Stimulated activated naive B cell treated with anti-CD40 and anti-IgM and Interleukin-4, amounts not matched to agents 10 μg/mL and 1 μg/mL and 100 μg/mL, for 72 hours (primary cell): ENCODE results near the gene PITPNC1.
"Not testable (repeated sequence)": the region's sequence is repeated elsewhere in the genome, so short reads cannot be mapped to it uniquely, and the experiment has no call there.

ENCODE experiments used
- ATAC-seq, 2 donors: fragments of 150-1000 bp; cut with Tn5 transposase; replicated peaks; 2 replicates each; pipeline ENCODE4 v1.10.0; 2021; ENCODE audit warnings: moderate library complexity in 1 of 2
- DNase-seq: peaks from one replicate; pipeline ENCODE4 v3.0.0; 2021
- H3K27ac Mint-ChIP-seq: one replicate; pipeline ENCODE4 v1.8.0; 2022; ENCODE audit warnings: mild to moderate bottlenecking, mixed read lengths
- H3K27me3 Mint-ChIP-seq, 2 donors: one replicate each; pipeline ENCODE4 v1.8.0; 2022; ENCODE audit warnings: mixed read lengths in 2 of 2
- H3K36me3 Mint-ChIP-seq, 2 donors: one replicate each; pipeline ENCODE4 v1.8.0; 2022; ENCODE audit warnings: mixed read lengths in 2 of 2, mild to moderate bottlenecking in 1 of 2
- H3K4me1 Mint-ChIP-seq, 2 donors: one replicate each; pipeline ENCODE4 v1.8.0; 2022; ENCODE audit warnings: mixed read lengths in 2 of 2, mild to moderate bottlenecking in 1 of 2
- H3K4me3 Mint-ChIP-seq, 2 donors: one replicate each; pipeline ENCODE4 v1.8.0; 2022; ENCODE audit warnings: mild to moderate bottlenecking in 2 of 2, mixed read lengths in 2 of 2, moderate library complexity in 1 of 2
- H3K9me3 Mint-ChIP-seq, 2 donors: one replicate each; pipeline ENCODE4 v1.8.0; 2022; ENCODE audit warnings: mixed read lengths in 2 of 2, mild to moderate bottlenecking in 1 of 2

The PITPNC1 gene

DNA sequence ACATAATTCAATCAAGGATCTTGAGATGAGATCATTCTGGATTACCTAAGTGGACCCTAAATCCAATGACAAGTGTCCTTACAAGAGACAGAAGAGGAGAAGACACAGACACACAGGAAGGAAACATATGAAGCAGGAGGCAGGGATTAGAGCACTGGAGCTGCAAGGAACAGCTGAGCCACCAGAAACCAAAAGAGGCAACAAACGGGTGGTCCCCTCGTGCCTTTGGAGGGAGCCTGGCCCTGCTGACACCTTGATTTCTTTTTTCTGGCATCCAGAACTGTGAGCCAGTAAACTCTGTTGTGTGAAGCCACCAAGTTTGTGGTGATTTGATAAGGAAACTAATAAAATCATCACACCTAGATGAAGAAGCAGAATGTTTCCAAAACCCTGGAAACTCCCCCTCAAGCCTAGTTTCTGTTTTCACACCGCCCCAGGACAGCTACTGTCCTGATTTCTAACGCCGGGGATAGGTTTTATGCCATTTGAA, 115.2 kb downstream of the PITPNC1 start:
- Mint-ChIP-seq H3K9me3 (peaks cover 0 to 2% of the 10 kb centered on the region in 2 donors), H3K4me1 (peaks cover 4 to 12% of the 10 kb centered on the region in 2 donors), H3K36me3 (peaks cover 0 to 4% of the 10 kb centered on the region in 2 donors), H3K27me3 (no peaks in the 10 kb centered on the region), H3K27ac (no peak overlapping the region), H3K4me3 (no peak overlapping the region)
- no peak for DNase-seq
- ATAC-seq = no peak

DNA sequence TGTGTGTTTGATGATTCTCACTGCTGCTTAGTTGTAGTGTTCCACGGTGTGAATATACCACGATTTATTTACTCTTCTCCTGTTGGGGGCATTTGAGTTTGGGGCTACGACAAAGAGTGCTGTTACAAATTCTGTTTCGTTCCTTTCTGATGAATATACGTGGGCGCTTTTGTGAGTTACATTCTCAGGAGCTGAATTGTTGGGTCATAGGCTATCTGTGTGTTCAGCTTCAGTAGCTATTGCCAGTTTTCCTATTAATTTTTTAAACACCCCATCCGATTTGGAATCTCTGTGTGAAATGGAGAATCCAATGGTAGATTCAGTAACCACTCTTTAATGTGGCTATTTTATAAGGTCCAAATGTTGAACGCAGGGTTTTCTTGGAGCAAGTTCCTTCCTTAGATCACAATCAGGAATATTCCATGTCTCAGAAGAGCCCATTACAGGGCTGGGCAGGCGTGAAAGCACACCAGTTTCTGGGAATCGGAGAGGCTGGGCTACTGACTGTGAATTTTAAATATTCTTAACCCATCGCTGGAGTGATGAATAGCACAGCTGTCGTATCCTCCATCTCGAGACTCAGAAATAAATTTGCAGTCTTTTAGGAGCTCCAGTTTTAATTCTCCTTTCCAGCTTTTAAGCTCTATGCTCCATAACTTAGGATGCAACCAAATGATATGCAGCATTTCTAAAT, 115.9 kb downstream of the PITPNC1 start:
- H3K9me3 Mint-ChIP-seq = peaks cover 0 to 2% of the 10 kb centered on the region in 2 donors
- no peaks in the 10 kb centered on the region for H3K27me3 Mint-ChIP-seq
- ATAC-seq (no peak), DNase-seq (no peak)
- H3K4me1 Mint-ChIP-seq = peaks cover 4 to 12% of the 10 kb centered on the region in 2 donors
- H3K4me3 Mint-ChIP-seq = no peak overlapping the region
- peaks cover 0 to 4% of the 10 kb centered on the region in 2 donors for H3K36me3 Mint-ChIP-seq
- H3K27ac Mint-ChIP-seq = no peak overlapping the region

DNA sequence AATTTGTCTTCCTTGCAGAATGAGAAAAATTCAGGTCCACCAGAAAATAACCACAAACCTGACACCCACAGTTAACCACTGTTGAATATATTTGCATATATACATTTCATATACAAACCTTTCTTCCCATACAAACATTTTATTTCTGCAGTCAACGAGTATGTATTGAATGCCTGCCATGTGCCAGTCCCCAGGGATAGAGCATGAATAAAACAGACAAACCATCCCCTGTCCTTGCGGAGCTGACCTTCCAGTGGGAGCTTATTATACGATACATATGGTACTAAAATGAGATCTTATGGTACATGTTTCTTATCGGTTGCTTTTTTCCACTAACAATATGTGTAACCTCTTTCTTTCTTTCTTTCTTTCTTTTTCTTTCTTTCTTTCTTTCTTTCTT, 116.7 kb downstream of the PITPNC1 start:
- DNase-seq (no peak), ATAC-seq (no peak)
- no peaks in the 10 kb centered on the region for H3K27me3 Mint-ChIP-seq
- H3K4me1 Mint-ChIP-seq = peaks cover 2 to 12% of the 10 kb centered on the region in 2 donors
- H3K4me3 Mint-ChIP-seq = no peak overlapping the region
- H3K27ac Mint-ChIP-seq = no peak overlapping the region
- peaks cover 0 to 2% of the 10 kb centered on the region in 2 donors for H3K9me3 Mint-ChIP-seq
- H3K36me3 Mint-ChIP-seq = peaks cover 0 to 4% of the 10 kb centered on the region in 2 donors

DNA sequence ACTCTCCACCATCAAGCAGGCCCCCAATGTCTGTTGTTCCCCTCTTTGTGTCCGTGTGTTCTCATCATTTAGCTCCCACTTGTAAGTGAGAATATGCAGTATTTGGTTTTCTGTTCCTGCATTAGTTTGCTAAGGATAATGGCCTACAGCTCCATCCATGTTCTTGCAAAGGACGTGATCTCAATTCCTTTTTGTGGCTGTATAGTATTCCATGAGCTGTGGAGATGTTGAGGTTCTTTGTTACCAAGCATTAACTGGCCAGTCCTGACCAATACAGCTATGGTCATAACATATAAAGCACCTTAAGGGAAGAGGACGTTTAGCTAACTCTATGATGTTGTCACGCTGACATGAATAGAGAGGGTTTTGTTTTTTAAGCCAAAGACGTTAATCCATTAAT, 118.5 kb downstream of the PITPNC1 start:
- H3K27ac Mint-ChIP-seq, DNase-seq, ATAC-seq, H3K9me3 Mint-ChIP-seq, H3K4me3 Mint-ChIP-seq, H3K36me3 Mint-ChIP-seq, H3K27me3 Mint-ChIP-seq, H3K4me1 Mint-ChIP-seq: not testable (repeated sequence)

DNA sequence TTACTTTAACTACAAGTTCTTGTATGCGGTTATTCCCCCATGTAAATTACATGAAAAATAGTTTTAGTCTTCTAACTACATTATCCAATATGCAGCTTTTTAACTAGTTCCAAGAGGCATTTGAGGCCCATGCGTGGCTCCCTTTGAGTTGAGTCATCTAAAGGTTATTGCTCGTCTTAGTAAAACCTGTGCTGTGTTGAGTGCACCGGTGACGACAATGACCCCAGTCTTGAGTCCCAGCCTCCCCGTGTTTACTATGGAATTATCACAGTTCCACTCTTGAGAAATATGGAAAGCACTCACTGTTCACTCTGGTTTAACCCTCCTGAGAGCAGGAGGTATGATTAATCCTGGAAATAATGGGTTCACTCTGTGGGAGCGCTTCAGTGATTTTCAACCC, 119.2 kb downstream of the PITPNC1 start:
- Mint-ChIP-seq H3K4me3 (no peak overlapping the region), H3K27ac (no peak overlapping the region), H3K27me3 (no peaks in the 10 kb centered on the region), H3K4me1 (peaks cover 2 to 4% of the 10 kb centered on the region in 2 donors), H3K9me3 (peaks cover 0 to 2% of the 10 kb centered on the region in 2 donors), H3K36me3 (no peaks in the 10 kb centered on the region)
- ATAC-seq (no peak), DNase-seq (no peak)

DNA sequence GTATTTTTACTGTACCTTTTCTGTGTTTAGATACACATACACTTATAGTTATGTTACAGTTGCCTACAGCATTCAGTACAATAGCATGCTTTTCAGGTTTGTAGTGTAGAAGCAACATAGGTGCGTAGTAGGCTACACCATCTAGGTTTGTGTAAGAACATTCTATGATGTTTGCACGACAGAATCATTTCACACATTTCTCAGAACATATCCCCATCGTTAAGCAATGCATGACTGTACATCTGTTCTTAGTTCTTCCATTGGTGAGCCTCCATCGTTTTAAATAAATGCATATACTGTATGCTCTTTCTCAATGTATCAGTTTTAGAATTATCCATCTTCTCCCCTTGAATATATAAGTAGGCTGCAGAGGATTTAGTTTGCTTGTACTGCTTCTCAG, 122.6 kb downstream of the PITPNC1 start:
- DNase-seq = no peak
- Mint-ChIP-seq H3K4me1 (no peaks in the 10 kb centered on the region), H3K4me3 (no peak overlapping the region), H3K27ac (no peak overlapping the region), H3K36me3 (no peaks in the 10 kb centered on the region), H3K9me3 (peaks cover 0 to 5% of the 10 kb centered on the region in 2 donors), H3K27me3 (no peaks in the 10 kb centered on the region)
- no peak for ATAC-seq

DNA sequence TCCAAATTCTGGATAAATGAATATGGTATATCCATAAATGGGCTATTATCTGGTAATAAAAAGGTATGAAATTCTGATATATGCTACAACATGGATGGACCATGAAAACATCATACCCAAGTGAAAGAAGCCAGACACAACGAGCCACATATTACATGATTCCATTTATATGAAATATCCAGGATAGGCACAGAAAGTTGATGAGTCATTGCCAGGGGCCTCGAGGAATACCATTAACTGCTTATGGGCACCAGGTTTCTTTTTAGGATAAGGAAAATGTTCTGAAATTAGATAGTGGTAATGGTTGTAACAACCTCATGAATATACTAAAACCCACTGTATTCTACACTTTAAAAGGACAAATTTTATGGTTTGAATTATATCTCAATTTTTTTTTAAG, 123.2 kb downstream of the PITPNC1 start:
- Mint-ChIP-seq H3K4me3 (no peak overlapping the region), H3K27me3 (no peaks in the 10 kb centered on the region), H3K27ac (no peak overlapping the region), H3K4me1 (no peaks in the 10 kb centered on the region), H3K9me3 (peaks cover 0 to 5% of the 10 kb centered on the region in 2 donors), H3K36me3 (no peaks in the 10 kb centered on the region)
- DNase-seq = no peak
- ATAC-seq = no peak

DNA sequence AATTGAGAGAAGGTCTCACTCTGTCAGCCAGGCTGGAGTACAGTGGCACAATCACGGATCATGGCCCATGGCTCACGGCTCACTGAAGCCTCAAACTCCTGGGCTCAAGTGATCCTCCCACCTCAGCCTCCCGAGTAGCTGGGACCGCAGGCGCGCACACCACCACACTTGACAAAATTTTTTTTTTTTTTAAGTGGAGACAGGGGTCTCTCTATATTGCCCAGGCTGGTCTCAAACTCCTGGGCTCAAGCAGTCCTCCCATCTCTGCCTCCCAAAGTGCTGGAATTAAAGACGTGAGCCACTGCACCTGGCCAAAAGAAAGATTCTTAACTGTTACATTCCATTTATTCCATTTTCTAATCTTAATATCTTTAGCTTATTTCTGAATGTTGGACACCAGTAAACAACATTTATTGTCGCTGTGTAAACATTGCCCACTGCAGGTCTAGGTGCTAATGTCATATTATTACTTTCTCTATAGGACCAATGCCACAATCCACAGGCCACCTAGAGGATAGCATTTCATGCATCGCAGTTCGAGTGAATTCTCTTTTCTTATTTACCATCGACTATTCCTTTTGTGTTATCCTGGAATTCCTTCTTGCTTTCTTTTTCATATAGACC, 123.7 kb downstream of the PITPNC1 start:
- peaks cover 0 to 3% of the 10 kb centered on the region in 2 donors for H3K9me3 Mint-ChIP-seq
- DNase-seq = no peak
- no peak overlapping the region for H3K27ac Mint-ChIP-seq
- no peaks in the 10 kb centered on the region for H3K4me1 Mint-ChIP-seq
- H3K4me3 Mint-ChIP-seq = no peak overlapping the region
- no peaks in the 10 kb centered on the region for H3K27me3 Mint-ChIP-seq
- H3K36me3 Mint-ChIP-seq = peaks cover 0 to under 1% of the 10 kb centered on the region in 2 donors
- no peak for ATAC-seq

DNA sequence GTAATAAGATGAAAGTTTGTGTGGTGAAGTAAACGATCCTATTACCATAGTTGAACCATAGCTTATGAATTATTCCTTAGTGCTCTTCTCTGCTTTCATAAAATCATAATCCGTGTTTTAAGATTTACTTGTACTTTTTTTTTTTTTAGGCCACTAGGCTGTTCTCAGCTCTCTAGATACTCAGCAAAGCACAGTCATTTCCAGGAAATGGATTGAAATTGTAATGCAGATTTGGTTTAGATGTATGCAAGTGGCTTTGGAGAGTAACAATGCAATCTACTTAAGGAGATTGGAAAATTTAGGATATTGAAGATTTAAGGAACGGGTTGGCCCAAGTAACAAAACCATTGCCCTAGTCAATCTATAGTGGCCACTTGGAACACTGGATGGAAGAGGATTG, 125.1 kb downstream of the PITPNC1 start:
- ATAC-seq (no peak), DNase-seq (no peak)
- Mint-ChIP-seq H3K4me1 (peaks cover 0 to 3% of the 10 kb centered on the region in 2 donors), H3K27me3 (no peaks in the 10 kb centered on the region), H3K27ac (no peak overlapping the region), H3K4me3 (no peak overlapping the region), H3K36me3 (peaks cover 4 to 5% of the 10 kb centered on the region in 2 donors), H3K9me3 (peaks cover 3 to 6% of the 10 kb centered on the region in 2 donors)

DNA sequence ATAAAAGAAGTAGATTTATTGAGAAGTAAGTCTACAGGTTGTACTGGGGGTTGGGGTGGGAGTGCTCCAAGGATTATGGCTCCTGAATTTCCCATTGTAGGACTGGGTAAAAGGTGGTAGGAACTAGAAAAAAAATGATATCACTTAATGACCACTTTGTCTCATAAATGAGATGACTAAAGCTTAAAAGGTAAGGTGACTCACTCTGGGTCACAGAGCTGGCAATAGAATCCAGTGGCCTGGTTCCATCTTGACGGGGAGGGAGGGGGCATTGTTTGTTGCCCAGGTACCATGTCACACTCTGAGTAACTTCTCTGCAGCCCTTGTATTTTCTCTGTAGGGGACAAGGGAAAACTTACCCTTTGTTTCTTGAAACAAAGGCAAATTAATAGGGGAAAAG, 126.1 kb downstream of the PITPNC1 start:
- peaks cover 0 to 3% of the 10 kb centered on the region in 2 donors for H3K4me1 Mint-ChIP-seq
- no peak overlapping the region for H3K4me3 Mint-ChIP-seq
- no peak for DNase-seq
- no peaks in the 10 kb centered on the region for H3K27me3 Mint-ChIP-seq
- ATAC-seq = no peak
- peaks cover 8 to 10% of the 10 kb centered on the region in 2 donors for H3K36me3 Mint-ChIP-seq
- H3K9me3 Mint-ChIP-seq = peaks cover 10% of the 10 kb centered on the region in 2 donors
- H3K27ac Mint-ChIP-seq = no peak overlapping the region

DNA sequence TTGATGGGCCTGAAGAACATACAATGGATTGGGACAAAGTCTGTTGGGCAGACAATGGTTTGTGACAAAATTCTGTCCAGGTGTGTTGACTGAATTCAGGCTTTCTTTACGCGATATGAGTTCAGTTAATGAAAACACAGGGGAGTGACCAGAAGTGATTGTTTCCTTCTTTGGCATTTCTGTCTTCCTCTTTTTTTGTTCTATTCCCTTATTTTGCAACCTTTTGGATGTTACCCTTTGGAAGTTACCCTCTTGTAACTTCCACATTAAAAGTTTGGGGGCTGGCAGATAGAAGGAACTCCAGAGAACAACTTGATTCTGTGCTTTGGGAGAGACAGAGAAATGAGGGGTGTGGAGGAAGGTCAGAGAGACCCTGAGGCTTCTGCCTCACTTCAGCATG, 126.7 kb downstream of the PITPNC1 start:
- Mint-ChIP-seq H3K36me3 (peaks cover 8 to 10% of the 10 kb centered on the region in 2 donors), H3K4me3 (no peak overlapping the region), H3K27ac (no peak overlapping the region), H3K9me3 (peaks cover 10% of the 10 kb centered on the region in 2 donors), H3K27me3 (no peaks in the 10 kb centered on the region), H3K4me1 (peaks cover 0 to 3% of the 10 kb centered on the region in 2 donors)
- DNase-seq (no peak), ATAC-seq (no peak)

DNA sequence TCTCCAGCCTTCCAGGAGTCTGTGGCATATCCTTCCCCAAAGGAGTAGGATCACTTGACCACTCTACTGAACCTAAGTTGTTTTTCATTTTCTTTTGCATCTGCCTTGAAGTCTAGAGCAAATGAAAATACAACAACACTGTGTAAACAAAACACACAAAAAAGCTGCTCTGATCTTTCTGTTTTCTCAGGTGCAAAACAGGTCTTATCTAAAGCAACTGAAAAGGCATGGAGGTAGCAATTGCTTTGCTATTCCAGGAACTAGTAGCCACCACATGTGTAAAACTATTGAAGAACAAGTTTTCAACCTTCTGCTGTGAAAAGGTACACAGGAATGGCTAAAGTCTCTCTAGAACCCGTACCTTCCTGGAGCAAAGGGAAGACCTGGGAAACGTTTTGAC, 127.1 kb downstream of the PITPNC1 start:
- DNase-seq (no peak), ATAC-seq (no peak)
- no peak overlapping the region for H3K4me3 Mint-ChIP-seq
- no peak overlapping the region for H3K27ac Mint-ChIP-seq
- H3K9me3 Mint-ChIP-seq = peaks cover 10% of the 10 kb centered on the region in 2 donors
- peaks cover 8 to 10% of the 10 kb centered on the region in 2 donors for H3K36me3 Mint-ChIP-seq
- H3K4me1 Mint-ChIP-seq = peaks cover 0 to 3% of the 10 kb centered on the region in 2 donors
- no peaks in the 10 kb centered on the region for H3K27me3 Mint-ChIP-seq

DNA sequence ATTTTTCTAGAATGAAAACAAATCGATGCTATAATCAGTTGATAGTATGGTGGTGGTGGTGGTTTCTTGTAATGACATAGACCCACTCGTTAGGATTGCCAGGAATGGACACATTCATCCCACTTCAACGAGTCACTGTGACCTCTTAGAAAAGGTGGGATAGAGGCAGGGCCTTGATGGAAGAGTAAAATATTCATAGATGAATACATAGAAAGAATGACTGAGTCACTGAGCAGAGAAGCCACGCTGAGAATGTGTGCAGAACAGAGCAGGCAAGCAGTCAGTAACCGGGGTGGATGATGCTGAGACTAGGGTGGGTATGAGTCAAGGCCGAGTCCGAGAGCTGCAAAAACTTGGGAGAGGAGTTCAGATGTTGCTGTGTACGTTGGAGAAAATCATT, 129.9 kb downstream of the PITPNC1 start:
- DNase-seq (no peak), ATAC-seq (no peak)
- Mint-ChIP-seq H3K4me1 (peaks cover 6 to 11% of the 10 kb centered on the region in 2 donors), H3K27me3 (no peaks in the 10 kb centered on the region), H3K36me3 (peaks cover 8 to 10% of the 10 kb centered on the region in 2 donors), H3K9me3 (peaks cover 10 to 12% of the 10 kb centered on the region in 2 donors), H3K4me3 (no peak overlapping the region), H3K27ac (no peak overlapping the region)

DNA sequence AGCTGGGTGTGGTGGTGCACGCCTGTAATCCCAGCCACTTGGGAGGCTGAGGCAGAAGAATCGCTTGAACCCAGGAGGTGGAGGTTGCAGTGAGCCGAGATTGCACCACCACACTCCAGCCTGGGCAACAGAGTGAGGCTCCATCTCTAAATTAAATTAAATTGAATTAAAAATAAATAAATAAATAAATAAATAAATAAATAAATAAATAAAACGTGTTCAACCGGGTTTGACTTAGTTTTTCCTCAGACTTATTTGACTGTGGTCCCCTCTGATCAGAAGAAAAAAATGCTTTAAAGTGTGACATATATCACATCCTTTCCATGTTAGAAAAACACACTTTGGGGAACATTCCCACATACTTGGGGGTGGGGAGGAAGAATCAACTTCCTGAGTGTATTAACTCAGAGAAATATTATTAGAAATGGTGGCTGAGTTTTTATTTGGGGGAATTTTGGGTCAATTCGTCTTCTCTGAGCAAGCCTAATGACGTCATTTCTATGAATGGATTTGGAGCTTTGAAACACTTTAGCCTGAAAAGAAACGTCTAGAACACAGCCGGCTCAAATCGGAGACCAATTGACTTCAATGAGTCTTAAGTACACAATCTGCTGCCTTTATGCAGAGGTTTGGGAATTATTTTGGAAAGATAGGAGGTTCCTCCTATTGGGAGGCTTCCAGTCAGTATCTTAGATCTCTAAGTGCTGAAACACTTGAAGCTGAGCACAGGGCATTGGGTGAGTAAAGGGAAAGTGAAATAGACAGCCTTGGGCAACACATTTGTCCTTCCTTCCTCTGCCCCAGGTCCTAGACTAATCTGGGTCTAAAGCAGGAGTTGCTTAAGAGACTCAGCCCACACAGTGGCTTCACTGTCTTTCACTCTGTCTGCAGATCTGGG, 132.6 kb downstream of the PITPNC1 start:
- ATAC-seq (peak; percentile 25 to 34), DNase-seq (no peak)
- Mint-ChIP-seq H3K27ac (no peak overlapping the region), H3K4me1 (peaks cover 6 to 11% of the 10 kb centered on the region in 2 donors), H3K36me3 (peaks cover 8 to 10% of the 10 kb centered on the region in 2 donors), H3K27me3 (no peaks in the 10 kb centered on the region), H3K4me3 (no peak overlapping the region), H3K9me3 (peaks cover 8 to 10% of the 10 kb centered on the region in 2 donors)
